ENCODE results near the gene ARMC7.
"Not testable (repeated sequence)": the region's sequence is repeated elsewhere in the genome, so short reads cannot be mapped to it uniquely, and the experiment has no call there.

The ARMC7 gene

DNA sequence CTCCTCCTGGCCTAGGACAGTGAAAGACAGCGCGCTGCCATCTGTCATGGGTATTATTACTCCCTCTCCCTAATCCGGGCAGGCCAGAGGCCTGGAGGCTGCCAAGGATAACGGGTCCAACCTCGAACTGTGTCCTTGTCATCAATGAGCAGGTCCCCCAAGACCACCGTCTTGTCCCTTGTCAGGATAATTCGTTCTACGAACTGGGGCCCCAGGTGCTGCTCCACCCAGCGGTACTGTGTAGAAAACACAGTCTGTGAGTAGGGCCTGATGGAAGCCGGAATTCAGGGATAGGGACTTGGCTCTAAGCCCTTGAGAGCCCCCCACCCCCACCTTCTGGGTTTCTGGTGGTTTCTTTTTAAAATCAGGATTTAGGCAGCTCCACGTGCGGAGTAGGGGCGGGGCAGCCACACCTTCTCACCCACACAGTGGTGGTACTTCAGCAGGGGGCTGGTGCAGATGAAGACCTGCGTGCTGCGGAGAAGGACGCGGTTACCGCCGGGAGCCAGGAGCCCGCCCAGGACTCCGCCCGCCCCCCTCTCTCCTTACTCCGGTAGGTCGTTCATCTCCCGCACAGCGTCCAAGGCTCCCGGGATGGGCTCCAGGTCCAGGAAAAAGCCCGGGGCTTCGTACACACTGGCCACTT is 21.0 kb downstream of the ARMC7 start:
- H3K4me3 ChIP-seq (ENCODE audit: low read length): peak overlapping the region; percentile 73
- peak; percentile 50 for DNase-seq (ENCODE audit: low read depth)
- TF ChIP-seq, protein P1, sequence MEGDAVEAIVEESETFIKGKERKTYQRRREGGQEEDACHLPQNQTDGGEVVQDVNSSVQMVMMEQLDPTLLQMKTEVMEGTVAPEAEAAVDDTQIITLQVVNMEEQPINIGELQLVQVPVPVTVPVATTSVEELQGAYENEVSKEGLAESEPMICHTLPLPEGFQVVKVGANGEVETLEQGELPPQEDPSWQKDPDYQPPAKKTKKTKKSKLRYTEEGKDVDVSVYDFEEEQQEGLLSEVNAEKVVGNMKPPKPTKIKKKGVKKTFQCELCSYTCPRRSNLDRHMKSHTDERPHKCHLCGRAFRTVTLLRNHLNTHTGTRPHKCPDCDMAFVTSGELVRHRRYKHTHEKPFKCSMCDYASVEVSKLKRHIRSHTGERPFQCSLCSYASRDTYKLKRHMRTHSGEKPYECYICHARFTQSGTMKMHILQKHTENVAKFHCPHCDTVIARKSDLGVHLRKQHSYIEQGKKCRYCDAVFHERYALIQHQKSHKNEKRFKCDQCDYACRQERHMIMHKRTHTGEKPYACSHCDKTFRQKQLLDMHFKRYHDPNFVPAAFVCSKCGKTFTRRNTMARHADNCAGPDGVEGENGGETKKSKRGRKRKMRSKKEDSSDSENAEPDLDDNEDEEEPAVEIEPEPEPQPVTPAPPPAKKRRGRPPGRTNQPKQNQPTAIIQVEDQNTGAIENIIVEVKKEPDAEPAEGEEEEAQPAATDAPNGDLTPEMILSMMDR (conservative IDR thresholded peaks at IDR 0.05; ENCODE audit: low read length): peak; percentile 59

DNA sequence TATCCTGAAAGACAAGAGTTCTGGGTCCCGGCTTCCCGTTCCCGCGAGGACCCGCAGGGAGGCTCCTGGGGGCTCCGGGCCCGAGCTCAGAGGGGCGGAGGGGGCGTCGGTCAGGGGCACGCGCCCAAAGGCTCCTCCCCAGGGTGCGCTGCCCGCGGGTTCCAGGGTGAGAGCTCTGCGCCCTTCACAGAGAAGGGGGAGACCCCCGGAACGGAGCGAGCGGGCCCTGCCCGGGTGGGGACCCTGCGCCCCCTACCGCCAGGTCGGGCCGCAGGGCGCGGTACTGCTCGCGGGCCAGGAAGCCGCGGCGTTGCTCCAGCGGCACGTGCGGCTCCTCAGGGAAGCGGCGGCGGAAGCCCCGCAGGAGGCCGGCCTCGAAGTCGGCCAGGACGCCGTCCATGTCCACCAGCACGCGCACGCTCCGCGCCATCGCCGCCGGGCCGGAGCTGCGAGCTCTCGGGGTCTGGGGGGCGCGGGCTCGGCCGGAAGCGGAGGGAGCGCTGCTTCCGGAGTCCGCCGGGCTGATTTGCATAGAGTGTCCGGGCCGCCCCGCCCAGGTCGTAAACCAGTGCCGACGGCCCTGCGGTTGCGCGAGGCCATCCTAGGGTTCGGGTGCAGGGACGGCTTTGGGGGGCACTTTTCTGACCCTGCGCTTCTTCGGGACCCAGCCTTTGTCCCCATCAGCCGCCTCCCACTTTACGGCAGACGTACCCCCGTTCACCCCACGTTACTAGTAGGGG is 21.7 kb downstream of the ARMC7 start, which contains the start of gene NT5C:
Gene NT5C (minus strand): TSS at position 465 of the 740 bp plus-strand sequence. CDS start 35 bp downstream, at position 430.
- peak; percentile 78 for DNase-seq (ENCODE audit: low read depth)
- H3K4me3 ChIP-seq (ENCODE audit: low read length): peak within 1 kb of the TSS; percentile 73
- TF ChIP-seq, protein P1 (conservative IDR thresholded peaks at IDR 0.05; ENCODE audit: low read length): peak; percentile 47

DNA sequence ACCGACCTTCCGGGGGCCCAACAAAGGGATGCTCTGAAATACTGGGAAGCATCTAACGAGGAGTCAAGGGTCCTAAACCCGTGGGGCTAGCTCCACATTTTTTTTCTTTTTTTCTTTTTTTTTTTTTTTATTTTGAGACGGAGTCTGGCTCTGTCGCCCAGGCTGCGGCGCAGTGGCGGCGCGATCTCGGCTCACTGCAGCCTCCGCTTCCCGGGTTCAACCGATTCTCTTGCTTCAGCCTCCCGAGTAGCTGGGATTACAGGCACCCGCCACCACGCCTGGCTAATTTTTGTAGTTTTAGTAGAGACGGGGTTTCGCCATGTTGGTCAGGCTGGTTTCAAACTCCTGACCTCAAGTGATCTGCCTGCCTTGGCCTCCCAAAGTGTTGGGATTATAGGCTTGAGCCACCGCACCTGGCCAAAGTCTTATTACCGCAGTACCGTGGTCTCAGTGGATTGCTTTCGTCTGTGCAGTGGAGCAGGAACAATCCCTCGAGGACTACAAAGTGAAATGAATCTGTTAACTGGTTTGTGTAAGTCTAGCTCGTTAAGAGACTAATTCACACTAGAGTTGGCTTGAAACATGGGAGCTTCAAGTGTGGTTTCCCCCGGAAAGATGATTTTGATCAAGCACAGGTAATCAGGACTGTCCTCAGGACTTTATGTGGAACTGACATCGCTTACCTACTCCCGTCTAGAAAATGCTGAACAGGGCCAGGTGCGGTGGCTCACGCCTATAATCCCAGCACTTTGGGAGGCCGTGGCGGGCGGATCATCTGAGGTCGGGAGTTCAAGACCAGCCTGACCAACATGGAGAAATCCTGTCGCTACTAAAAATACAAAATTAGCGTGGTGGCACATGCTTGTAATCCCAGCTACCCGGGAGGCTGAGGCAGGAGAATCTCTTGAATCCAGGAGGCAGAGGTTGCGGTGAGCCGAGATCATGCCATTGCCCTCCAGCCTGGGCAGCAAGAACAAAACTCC is 22.5 kb downstream of the ARMC7 start:
- not testable (repeated sequence) for DNase-seq (ENCODE audit: low read depth)
- peak overlapping the region; percentile 73 for H3K4me3 ChIP-seq (ENCODE audit: low read length)

DNA sequence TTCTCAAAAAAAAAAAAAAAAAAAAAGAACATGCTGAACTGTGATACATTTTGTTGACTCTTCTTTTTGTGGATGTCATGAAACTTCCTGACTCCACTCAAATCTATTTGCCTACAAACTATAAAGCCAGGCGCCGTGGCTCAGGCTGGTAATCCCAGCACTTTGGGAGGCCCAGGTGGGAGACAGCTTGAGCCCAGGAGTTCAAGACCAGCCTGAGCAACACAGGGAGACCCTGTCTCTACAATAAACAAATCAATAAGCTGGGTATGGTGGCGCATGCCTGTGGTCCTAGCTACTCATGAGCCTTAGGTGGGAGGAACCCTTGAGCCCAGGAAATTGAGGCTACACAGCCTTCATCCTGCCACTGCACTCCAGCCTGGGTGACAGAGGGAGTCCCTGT is 23.2 kb downstream of the ARMC7 start:
- TF ChIP-seq, protein P1 (conservative IDR thresholded peaks at IDR 0.05; ENCODE audit: low read length): no peak
- no peak overlapping the region for H3K4me3 ChIP-seq (ENCODE audit: low read length)
- no peak for DNase-seq (ENCODE audit: low read depth)

DNA sequence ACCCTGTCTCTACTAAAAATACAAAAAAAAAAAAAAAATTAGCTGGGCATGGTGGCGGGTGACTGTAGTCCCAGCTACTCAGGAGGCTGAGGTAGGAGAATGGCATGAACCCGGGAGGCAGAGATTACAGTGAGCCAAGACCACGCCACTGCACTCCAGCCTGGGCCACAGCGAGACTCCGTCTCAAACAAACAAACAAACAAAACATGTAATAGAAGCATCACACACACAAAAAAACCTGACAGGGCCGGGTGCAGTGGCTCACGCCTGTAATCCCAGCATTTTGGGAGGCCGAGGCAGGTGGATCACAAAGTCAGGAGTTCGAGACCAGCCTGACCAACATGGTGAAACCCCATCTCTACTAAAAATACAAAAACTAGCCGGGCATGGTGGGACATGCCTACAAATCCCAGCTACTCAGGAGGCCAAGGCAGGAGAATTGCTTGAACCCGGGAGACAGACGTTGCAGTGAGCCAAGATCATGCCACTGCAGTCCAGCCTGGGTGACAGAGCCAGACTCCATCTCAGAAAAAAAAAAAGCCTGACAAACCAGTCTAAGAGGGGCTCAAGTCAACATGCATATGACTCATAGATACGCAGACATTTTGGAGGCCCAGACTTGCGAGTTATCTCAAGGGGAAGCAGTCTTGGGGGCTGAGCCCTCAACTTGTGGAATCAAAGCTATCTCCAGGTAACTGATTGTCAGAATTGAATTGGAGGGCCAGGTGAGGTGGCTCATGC is 24.0 kb downstream of the ARMC7 start:
- not testable (repeated sequence) for DNase-seq (ENCODE audit: low read depth); H3K4me3 ChIP-seq (ENCODE audit: low read length)

DNA sequence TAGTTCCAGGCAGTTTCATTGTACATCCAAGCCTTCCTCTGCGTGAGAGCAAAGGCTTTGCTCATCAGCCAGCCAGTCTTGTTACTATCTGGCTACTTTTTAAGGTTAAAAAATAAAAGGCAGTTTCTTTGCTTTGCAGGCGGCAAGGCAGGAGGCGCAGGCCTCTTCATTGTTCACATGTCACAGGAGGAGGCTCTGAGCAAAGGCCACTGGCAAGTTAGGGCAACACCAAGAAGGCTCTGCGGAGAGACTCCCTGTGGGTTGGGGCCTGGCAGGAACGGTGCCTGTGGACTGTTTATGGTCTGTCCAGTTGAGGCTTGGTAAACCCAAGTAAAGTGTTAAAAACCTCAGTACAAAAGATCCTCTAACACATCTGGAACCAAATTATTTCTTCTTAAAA is 25.7 kb downstream of the ARMC7 start:
- no peak for DNase-seq (ENCODE audit: low read depth)
- no peak overlapping the region for H3K4me3 ChIP-seq (ENCODE audit: low read length)
- TF ChIP-seq, protein P1 (conservative IDR thresholded peaks at IDR 0.05; ENCODE audit: low read length): no peak

DNA sequence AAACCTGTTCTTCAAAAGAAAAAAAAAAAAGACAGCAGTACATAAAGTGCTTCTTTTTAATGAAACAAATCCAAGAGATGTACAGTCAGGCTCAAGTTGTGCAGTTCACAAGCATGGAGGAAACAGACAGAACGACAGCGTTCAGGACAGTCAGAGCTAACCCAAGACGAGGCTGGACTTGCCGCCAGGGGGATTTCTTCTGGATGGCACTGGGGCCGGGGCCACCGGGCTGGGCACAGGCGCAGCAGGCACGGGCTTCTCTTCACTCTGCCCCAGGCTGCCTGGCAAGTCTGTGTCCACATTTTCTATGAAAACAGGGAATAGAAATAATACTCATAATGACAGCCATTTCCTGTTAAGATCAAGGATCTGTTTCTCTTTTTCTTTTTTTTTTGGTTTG is 26.2 kb downstream of the ARMC7 start:
- no peak for DNase-seq (ENCODE audit: low read depth)
- no peak overlapping the region for H3K4me3 ChIP-seq (ENCODE audit: low read length)
- TF ChIP-seq, protein P1 (conservative IDR thresholded peaks at IDR 0.05; ENCODE audit: low read length): no peak

DNA sequence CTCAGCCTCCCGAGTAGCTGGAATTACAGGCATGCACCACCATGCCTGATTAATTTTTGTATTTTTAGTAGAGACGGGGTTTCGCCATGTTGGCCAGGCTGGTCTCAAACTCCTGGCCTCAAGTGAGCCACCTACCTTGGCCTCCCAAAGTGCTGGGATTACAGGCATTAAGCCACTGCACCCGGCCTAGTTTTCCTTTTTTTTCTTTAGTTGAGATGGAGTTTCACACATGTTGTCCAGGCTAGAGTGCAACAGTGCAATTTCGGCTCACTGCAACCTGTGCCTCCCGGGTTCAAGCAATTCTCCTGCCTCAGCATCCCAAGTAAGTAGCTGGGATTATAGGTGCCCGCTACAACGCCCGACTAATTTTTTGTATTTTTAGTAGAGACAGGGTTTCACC is 28.0 kb downstream of the ARMC7 start:
- H3K4me3 ChIP-seq (ENCODE audit: low read length); DNase-seq (ENCODE audit: low read depth): not testable (repeated sequence)
